Stimulated activated CD8-positive, alpha-beta memory T cell treated with anti-CD3 and anti-CD28 coated beads, Interleukin-4, amount 100 ng/mL, for 48 hours (primary cell): ENCODE measurements around the gene SLC39A11.
"Not testable (repeated sequence)": the region's sequence is repeated elsewhere in the genome, so short reads cannot be mapped to it uniquely, and the experiment has no call there.

Experiments
- DNase-seq: peaks from one replicate; pipeline ENCODE4 v3.0.0-alpha.2; 2020

SLC39A11 gene

DNA sequence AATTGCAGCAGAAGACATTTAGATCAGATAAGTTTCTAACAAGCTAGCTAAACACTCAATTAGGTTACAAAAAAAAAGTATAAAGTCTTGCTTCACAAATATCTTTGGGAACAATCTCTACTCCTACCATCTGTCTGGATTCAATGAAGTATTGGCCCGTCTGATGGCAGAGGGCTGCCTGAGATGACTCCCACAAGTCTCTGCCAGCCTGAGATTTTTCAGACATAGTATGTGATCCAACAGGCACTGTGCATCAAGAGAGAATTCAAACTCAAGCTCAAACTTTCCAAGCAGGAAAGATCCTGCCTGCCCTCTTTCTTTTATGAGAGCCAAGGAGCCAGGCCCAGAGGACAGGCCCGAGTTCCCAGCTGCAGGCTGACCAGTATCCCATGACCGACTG is 22.6 kb downstream of the SLC39A11 start:
- DNase-seq: no peak

DNA sequence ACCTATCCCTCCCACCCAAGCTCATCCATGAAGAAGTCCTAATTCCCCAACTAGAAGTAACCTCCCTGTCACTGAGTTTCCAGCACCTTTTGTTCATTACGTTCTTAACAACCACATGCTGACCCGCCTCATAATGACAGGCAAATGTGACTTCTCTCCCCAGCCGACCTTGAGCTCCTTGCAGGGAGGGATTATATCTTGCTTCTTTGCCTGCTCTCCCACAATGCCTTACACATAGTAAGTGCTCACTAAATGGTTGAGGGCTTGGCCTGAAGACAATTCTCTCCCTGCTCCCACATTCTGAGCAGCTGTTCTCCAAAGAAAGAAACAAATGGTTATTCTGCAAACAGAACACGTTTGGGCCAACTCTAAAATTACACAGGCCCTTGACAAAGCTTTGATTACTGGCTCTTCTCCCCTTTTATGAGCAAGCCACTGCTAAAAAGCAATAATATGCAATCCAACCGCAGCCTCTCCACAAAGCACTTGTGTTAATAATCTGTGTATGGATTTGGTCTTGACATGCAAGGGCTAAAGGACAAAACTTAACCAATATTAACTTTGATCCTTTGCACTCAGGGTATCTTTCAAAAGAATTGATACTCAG is 23.2 kb downstream of the SLC39A11 start:
- no peak for DNase-seq

DNA sequence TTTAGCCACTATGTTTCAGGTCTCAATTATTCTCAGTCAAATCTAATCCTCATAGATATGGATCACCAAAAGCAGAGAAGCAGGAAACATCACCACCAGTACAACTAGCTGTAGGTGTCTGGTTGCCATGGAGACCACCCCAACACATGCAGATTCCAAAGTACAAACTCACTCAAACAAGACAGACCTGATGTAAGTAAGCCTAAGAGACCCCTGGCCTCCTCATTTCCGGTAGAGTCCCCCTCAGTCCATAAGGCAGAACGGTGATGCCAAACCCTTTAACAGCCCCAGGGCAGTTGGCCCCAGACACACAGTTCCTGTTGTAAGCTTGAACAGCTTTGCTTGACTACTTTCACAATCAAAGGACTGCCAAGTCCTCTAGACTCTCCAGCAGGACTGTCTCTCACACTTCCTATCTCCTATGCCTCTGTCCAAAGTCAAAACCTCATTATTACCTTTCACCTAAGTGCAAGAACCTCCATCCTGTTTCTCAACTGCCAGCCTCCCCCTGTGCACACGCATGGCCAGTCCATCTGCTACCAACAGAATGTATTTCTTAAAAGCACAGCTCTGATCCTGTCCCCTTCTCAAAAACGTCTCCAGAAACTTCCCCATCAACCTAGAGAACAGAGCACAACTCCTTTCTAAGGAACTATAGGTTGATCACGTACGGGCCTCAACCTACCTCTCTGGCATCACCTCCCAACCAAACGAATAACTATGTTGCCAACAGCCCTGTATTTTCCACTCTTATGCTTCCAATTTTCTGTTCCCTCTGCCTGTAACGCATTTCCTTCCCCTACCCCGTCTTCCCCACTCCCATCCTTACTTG is 23.9 kb downstream of the SLC39A11 start:
- no peak for DNase-seq

DNA sequence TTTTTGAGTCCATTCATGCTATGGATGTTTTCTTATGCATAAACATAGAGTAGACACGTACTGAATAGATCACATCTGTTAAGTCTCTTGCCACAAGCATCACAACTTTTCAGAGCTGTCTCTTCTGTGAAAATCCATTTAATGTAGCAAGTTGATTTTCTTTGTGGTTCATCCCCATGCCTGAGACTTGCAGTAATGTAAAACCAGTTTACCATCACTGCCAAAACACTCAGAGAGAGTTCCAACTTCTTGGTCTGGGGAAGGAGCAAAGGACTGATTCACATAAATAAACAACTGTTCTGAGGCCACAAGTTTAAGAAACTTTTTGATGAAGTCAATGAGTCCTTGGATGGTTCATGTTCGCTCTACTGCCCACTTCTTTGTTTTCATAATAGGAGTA is 24.8 kb downstream of the SLC39A11 start:
- not testable (repeated sequence) for DNase-seq

DNA sequence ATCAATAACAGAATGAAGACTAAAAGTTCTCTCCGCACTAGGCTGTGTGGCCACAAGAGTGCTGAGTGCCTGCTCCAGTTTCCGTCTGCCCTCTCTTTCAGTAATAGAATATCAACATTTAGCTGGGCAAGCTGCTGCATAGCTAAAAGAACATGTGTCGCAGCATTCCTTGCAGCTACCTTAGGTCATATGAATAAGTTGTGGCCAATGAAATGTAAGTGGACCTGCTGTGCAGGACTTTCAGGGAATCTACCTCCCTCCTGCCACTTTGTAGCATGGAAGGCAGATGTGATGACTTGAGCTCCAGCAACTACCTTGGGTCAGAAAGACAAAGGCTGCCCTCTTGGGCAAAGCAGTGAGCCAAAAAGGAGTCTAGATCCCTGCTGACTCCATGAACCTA is 25.4 kb downstream of the SLC39A11 start:
- no peak for DNase-seq

DNA sequence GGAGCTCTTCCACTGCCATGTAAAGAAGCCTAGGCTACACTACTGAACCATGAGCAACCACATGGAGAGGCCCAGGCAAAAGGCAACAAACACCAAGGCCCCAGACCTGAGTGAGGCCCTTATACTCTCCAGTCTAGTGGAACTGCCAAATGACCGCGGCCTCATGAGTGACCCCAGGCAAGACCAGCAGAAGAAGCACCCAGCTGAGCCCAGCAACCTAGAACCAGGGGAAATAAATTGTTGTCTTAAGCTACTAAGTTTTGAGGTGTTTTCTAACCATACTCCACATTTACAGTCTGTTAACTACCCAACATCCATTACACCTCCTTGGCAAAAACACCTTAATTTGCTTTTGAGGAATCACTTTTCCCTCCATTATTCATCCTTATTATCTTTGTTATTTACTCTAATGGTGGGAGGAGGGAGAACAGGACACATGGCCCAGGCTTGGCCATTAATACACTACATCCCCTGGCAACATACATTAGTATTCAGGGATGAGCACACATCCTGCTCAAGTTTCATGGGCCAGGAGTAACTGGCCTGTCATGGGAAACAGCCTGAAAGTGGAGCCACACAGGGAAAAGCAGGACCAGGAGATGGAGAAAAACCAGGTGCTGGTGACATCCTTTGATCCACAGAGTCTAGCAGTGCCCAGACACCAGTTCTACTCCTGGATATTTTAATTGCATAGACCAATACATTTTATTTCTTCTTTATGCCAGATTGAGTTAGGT is 26.2 kb downstream of the SLC39A11 start:
- no peak for DNase-seq

DNA sequence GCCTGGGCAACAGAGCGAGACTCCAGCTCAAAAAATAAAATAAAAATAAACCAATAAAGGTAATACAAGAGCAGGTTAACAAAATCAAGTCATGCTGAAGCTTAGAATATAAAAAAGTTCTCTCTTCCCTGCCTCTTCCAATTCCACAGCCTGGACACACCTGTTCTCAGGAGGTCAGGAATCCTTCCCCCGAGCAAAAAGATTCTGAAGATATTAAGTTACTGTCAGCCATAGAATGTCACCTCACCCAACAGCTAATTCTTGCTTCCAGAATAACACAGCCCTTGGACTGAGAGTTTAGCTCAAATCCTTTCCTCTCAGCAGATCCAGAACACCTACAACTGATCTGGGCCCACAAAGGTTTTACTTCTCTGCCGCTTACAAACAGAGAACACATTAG is 27.1 kb downstream of the SLC39A11 start:
- DNase-seq: no peak

DNA sequence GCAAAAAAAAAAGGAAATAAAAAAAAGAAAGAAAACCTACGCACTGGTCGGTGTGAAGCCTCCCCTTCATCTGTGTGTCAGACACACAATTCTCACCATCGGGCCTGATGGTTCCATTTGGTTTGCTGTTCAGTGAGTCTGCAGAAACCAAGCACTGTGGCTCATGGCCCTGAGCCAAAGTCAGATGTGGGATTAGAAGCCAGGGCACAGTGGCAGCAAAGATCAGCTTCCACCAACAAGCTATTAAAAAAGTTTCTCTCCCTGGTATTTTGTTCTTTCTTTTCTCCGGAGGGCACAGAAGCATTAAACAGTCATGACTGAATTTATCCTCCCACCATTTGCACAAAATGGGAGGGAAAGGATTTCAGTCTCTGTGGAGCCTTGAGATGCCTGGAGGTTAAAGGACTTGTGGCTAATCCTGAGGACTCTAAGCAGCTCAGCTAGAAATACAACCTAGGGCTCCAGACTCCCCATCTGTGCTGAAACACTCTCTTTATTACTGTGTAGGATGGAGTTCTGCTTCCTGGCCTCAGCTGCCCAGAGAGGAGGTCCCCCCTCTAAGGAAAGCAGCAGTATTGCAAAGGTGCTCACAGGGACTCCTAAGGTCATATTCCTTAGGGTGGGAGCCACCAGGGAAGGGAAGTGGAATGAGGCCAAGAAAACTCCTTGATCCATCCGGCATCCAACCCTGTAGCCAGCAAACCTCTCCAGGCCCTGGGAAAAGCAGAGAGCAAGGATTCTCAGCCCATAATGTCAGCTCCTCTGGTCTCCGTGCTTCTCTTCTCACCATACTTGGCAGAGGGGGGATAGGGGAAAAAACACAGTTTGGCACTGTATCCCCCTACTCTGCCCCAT is 28.2 kb downstream of the SLC39A11 start:
- DNase-seq: no peak

DNA sequence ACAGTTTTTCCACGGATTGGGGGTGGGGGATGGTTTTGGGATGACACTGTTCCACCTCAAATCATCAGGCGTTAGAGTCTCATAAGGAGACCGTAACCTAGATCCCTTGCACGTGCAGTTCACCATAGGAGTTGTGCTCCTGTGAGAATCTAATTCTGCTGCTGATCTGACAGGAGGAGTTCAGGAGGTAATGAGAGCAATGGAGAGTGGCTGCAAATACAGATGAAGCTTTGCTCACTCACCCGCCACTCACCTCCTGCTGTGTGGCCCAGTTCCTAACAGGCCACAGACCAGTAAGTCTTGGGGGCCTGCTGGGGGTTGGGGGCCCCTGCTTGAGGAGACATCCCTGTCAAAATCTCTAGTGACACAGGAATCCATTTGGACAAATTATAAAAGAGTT is 29.8 kb downstream of the SLC39A11 start:
- DNase-seq: no peak

DNA sequence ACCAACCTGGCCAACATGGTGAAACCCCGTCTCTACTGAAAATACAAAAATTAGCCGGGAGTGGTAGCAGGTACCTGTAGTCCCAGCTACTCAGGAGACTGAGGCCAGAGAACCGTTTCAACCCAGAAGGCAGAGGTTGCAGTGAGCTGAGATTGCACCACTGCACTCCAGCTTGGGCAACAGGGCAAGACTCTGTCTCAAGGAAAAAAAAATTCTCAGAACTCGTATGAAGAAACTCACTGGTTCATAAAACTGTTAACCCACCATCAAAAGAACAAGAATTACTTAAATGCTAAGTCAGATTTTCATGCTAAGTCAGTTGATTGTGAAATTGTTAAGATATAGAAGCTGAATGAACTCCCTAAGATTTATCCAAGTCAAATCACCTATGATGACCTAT is 31.3 kb downstream of the SLC39A11 start:
- no peak for DNase-seq

DNA sequence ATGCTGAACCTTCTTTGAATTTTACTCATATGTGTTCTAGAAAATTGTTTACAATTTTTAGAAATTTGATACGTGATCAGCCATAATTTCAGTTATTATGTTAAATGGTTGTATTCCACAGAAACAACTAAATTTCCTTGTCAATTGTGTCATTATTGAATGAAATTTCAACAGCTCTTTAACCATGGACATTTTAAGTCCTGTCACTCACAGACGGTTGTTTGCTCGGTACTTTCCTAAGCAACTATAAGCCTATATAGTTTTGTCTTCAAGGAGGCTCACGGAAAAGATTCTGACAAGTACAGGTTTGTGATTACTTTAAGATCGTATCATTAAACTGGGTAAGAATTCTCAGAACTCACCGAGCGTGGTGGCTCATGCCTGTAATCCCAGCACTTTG is 31.8 kb downstream of the SLC39A11 start:
- no peak for DNase-seq

DNA sequence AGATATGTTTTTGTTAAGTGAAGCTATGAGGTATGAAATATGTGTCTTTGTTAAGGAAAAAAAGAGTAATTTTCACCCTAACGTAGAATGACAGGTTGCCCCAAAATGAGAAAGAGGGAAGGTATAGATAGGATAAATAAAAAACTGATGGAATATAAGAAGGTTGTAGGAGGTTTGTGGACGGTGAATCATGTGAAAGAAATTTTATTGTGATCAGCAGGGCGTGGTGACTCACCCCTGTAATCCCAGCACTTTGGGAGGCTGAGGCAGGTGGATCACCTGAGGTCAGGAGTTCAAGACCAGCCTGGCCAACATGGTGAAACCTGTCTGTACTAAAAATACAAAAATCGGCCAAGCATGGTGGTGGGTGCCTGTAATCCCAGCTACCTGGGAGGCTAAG is 32.8 kb downstream of the SLC39A11 start:
- not testable (repeated sequence) for DNase-seq

DNA sequence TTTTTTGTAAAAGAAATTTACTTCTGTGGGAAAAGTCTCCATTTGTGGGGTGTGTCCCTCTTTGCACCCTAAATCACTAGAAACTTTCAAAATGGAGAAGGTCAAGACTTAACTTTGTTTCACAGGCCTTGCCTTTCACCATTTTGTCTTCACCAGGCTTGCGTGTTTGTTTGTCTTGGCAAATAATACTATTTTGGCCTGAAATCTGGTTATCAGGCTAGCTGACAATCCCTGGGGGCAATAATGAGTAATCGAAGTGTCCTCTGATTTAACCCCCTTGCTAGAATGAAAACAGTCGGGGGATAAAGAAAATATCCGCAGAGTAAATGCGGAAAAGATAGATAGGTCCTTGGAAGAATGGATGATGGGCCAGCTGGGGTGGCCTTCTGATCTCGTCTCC is 34.5 kb downstream of the SLC39A11 start:
- DNase-seq: no peak

DNA sequence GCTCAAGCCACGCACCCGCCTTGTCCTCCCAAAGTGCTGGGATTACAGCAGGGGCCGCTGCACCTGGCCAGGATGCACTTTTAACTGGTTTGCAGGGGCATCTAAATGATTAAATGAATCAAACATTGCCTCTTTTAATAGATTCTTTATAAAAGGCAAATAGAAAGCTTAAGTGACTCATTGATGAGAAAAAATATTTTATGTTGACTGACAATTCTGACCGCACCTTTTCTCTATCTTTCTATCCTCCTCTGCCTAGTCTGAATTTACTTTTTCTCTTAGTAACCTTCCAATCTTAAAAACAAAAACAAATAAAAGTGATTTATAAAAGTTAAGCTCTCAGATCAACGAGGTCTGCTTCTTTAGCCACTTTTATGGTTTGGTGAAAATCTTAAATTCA is 35.3 kb downstream of the SLC39A11 start:
- no peak for DNase-seq

DNA sequence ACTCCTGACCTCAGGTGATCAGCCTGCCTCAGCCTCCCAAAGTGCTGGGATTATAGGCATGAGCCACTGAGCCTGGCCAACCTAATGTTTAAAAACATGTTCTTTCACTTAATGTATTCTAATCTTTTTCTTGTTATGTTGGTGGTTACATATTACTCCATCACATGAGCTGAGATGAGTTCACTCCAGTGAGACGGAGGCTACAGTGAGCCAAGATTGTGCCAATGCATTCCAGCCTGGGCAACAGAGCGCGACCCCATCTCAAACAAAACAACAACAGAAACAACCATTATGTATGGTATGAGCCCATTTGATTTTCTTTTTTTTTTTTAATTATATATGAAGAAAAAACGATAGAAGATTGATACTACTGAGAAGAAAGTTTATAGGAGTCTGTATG is 39.6 kb downstream of the SLC39A11 start:
- DNase-seq: no peak

DNA sequence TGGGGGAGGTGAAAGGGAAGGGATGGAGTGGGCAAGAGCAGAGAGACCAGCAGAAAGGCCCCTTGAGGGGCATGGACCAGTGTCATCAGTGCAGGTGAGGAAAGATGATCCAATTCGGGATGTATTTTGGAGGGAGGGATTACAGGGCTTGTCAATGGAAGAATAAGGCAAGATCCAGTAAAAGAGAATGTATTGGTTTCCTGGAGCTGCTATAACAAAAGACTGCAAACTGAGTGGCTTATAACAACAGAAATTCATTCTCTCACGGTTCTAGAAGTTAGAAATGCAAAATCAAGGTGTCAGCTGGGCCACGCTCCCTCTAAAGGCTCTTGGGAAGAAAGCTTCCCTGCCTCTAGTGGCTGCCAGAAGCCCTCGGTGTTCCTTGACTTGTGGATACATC is 41.7 kb downstream of the SLC39A11 start:
- no peak for DNase-seq

DNA sequence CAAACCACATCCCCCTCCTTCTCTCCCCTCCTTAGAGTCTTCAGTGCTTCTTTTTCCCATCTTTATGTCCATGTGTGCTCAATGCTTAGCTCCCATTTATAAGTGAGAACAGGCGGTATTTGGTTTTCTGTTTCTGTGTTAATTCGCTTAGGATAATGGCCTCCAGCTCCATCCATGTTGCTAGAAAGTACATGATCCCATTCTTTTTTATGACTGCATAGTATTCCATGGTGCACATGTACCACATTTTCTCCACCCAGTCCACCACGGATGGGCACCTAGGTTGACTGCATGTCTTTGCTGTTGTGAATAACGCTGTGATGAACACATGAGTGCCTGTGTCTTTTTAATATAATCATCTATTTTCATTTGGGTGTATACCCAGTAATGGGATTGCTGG is 44.3 kb downstream of the SLC39A11 start:
- no peak for DNase-seq

DNA sequence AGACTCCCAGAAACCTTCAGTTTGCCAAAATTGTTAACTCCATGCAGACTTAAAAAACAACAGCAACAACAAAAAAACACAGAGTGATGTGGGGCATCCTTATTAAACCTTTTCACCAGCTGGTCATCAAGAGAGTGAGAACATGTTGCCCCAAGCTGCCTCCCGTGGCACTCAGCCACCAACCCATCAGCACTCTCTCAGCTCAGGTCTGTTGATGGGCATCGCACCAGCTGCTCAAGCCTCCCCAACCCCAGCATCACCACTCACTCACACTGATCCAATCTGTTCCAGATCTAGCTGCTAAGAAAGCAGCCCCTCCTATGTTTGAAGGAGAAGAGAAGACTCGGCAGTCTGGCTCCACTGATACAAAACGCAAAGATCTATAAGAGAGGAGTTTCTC is 46.8 kb downstream of the SLC39A11 start:
- DNase-seq: no peak

DNA sequence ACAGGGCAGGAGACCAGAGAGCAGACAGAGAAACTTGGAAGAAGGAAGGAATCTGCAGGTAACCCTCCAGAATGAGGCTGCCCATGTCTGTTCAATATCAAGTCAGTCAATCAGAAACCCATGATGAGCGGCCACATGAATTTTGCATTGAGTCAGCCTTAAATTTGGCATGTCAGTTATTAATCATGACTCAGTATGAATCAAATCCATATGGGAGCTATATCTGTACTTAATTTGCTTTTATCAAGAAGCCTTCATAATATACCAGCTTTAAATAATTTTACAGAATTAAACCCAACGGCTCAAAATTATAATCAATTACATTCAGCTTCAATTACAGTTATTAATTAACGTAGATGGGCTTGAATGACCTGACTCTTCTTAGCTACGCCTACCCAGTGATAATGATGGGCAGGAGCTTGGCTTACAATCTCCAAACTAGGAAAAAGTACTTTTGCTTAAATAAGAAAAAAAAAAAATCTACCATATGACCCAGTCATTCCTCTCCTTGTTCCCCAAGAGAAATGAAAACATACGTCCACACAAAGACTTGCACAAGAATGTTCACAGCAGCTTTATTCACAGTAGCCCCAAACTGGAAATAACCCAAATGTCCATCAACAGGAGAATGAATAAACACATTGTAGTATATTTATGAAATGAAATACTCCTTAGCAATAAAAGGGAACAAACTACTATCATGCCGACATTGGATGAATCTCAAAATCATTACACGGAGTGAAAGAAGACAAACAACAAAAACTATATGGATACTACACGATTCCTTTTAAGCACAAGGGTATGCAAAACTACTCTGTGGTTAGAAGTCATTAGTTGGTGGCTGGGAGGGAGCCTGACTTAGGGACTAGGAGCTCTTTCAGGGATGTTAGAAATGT is 48.6 kb downstream of the SLC39A11 start:
- DNase-seq: no peak

DNA sequence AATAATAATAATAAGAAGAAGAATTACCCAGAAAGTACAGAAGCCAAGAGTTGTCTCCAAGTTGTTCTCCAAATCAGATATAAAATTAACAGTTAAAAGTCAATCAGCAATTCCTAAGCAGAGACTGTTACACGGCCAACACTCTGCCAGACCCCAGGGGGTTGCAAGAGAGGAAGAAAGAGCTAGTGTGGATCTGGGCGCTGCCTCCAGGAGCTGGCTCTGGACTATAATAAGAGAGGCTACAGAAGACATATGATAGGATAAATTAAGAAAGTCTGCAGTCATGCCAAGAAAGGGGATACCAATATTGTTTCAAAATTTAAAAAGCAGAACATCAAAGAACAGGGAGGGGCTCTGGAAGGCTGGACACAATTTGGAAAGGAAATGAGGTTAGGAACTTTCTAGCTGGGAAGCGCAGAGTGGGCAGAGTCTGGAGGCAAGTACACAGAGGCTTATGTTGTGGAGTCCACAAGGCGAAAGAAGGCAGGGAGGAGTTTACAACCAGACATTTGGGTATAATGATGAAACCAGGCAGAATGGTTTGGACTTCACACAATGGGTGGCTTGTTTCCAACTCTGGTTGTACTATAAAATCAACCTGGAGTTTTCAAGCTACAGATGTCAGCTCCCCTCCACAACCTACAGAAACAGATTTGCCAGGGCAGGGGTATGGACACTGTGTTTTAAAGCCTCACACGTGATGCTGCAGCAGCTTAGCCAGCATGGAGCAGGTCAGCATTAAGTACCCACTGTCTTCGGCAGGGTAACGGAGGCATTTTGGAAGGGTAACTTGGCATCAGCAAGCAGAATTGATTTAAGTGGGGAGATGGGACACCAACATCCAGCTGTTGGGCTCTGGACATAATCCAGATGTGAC is 49.4 kb downstream of the SLC39A11 start:
- no peak for DNase-seq

DNA sequence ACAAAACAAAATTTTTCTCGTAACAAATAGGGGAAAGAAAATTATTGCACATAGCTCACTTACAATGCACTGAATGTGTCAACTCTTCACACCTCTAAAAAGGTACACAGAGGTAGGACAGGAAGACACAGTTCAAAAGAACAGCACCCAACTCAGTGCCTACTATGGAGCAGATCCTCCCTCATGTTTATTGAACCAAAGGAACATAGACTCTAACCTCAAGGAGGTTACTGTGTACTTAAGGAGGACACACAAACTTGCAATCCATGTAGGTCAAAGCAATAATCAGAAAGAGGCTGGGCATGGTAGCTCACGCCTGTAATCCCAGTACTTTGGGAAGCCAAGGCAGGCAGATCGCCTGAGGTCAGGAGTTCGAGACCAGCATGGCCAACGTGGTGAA is 50.3 kb downstream of the SLC39A11 start:
- no peak for DNase-seq
